ENCODE measurements around the gene RASIP1.

DNA sequence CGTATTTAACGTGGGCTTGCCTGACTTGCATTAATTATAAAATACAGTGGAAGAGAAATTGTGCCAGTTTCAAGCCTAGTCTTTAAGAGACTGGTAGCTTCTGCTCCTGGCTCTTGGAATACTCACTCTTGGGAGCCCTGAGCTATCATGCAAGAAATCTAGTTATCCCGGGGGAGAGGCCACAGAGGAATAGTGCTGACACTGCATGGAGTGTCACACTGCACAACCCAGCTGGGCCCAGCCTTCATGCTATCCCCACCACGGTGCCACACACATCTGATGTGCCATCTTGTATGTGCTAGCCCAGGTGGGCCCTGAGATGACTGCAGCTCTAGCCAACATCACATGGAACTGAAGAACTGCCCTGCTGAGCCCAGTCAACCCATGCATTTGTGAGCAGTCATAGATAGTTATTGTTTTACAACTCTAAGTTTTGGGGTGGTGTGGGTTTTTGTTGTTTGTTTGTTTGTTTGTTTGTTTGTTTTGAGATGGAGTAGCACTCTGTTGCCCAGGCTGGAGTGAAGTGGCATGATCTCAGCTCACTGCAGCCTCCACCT lies 29.2 kb downstream of the RASIP1 start:
- TF ChIP-seq POLR2A (IDR thresholded peaks at IDR 0.05; ENCODE audit: low read depth, low read length), result no peak
- no peak for TF ChIP-seq POLR2AphosphoS5 (IDR thresholded peaks at IDR 0.05; ENCODE audit: low read depth, low read length)

Measured in GM12892 (cell line).